Superior temporal gyrus (tissue), 1 donor: ENCODE results near the gene ARNT2.
"Not testable (repeated sequence)": the region's sequence is repeated elsewhere in the genome, so short reads cannot be mapped to it uniquely, and the experiment has no call there.

ENCODE experiments used
- DNase-seq: peaks from one replicate; pipeline ENCODE4 v3.0.0-alpha.2; 2016; ENCODE audit errors: extremely low spot score

The ARNT2 gene

GRCh38 chr15:80615783-80616391, 211.7 kb downstream of the ARNT2 start:
- no peak for DNase-seq

GRCh38 chr15:80618685-80619400, 214.7 kb downstream of the ARNT2 start:
- DNase-seq, result no peak

- DNase-seq, result peak; percentile 30
Observed at GRCh38 chr15:80619680-80620079, 215.5 kb downstream of the ARNT2 start.

- no peak for DNase-seq
Observed at GRCh38 chr15:80620141-80620540, 216.0 kb downstream of the ARNT2 start.

GRCh38 chr15:80620931-80621330, 216.7 kb downstream of the ARNT2 start:
- DNase-seq, result no peak

GRCh38 chr15:80626643-80627120, 222.5 kb downstream of the ARNT2 start:
- DNase-seq, result no peak

GRCh38 chr15:80629355-80629754, 225.2 kb downstream of the ARNT2 start:
- DNase-seq, result no peak

- DNase-seq, result no peak
Observed at GRCh38 chr15:80630981-80631380, 226.8 kb downstream of the ARNT2 start.

- DNase-seq, result no peak
Observed at GRCh38 chr15:80633221-80633620, 229.0 kb downstream of the ARNT2 start.

GRCh38 chr15:80635953-80636352, 231.8 kb downstream of the ARNT2 start:
- no peak for DNase-seq

GRCh38 chr15:80636675-80637074, 232.5 kb downstream of the ARNT2 start:
- DNase-seq, result no peak

- DNase-seq, result no peak
Observed at GRCh38 chr15:80637747-80638146, 233.6 kb downstream of the ARNT2 start.

GRCh38 chr15:80638553-80639167, 234.5 kb downstream of the ARNT2 start:
- no peak for DNase-seq

GRCh38 chr15:80639168-80639555, 235.0 kb downstream of the ARNT2 start:
- DNase-seq, result no peak

GRCh38 chr15:80640531-80641121, 236.4 kb downstream of the ARNT2 start:
- no peak for DNase-seq

GRCh38 chr15:80641384-80641783, 237.2 kb downstream of the ARNT2 start:
- DNase-seq, result no peak

- no peak for DNase-seq
Observed at GRCh38 chr15:80643431-80643951, 239.3 kb downstream of the ARNT2 start.

GRCh38 chr15:80645494-80646065, 241.4 kb downstream of the ARNT2 start:
- no peak for DNase-seq

GRCh38 chr15:80647424-80647823, 243.2 kb downstream of the ARNT2 start:
- not testable (repeated sequence) for DNase-seq
